ENCODE results near the gene KNDC1. TPM values are rescaled to one million over a fixed set of nuclear protein-coding genes. Genes with fewer than 3 reads are reported as not detected.

The KNDC1 gene
- total RNA-seq, 1 donor from 2014 or later, result 0.54 TPM

GRCh38 chr10:133162910-133163856, 3.2 kb downstream of the KNDC1 start:
- intact Hi-C loops (cut with micrococcal nuclease), result no loop called here
- H3K27ac Mint-ChIP-seq, result no peak overlapping the region
- no peaks in the 10 kb centered on the region for H3K9me3 Mint-ChIP-seq
- H3K4me3 Mint-ChIP-seq, result no peak overlapping the region
- H3K36me3 Mint-ChIP-seq (ENCODE audit: low read depth), result no peaks in the 10 kb centered on the region
- peaks cover 3% of the 10 kb centered on the region for H3K27me3 Mint-ChIP-seq (ENCODE audit: insufficient read depth)
- no peaks in the 10 kb centered on the region for H3K4me1 Mint-ChIP-seq (ENCODE audit: low read depth)
- DNase-seq (ENCODE audit: low spot score), result no peak

- no peak for DNase-seq (ENCODE audit: low spot score)
- Mint-ChIP-seq H3K4me1 (ENCODE audit: low read depth) (no peaks in the 10 kb centered on the region), H3K27ac (no peak overlapping the region), H3K27me3 (ENCODE audit: insufficient read depth) (peaks cover 3% of the 10 kb centered on the region), H3K36me3 (ENCODE audit: low read depth) (no peaks in the 10 kb centered on the region), H3K4me3 (no peak overlapping the region), H3K9me3 (no peaks in the 10 kb centered on the region)
- intact Hi-C loops (cut with micrococcal nuclease), result no loop called here
Observed at GRCh38 chr10:133163889-133164815, 4.1 kb downstream of the KNDC1 start.

- H3K27me3 Mint-ChIP-seq (ENCODE audit: insufficient read depth), result peaks cover 3% of the 10 kb centered on the region
- intact Hi-C loops (cut with micrococcal nuclease), result no loop called here
- no peak overlapping the region for H3K27ac Mint-ChIP-seq
- no peak for DNase-seq (ENCODE audit: low spot score)
- no peaks in the 10 kb centered on the region for H3K4me1 Mint-ChIP-seq (ENCODE audit: low read depth)
- H3K9me3 Mint-ChIP-seq, result no peaks in the 10 kb centered on the region
- no peaks in the 10 kb centered on the region for H3K36me3 Mint-ChIP-seq (ENCODE audit: low read depth)
- no peak overlapping the region for H3K4me3 Mint-ChIP-seq
Observed at GRCh38 chr10:133164816-133165555, 5.0 kb downstream of the KNDC1 start.

GRCh38 chr10:133165556-133166503, 5.8 kb downstream of the KNDC1 start:
- H3K36me3 Mint-ChIP-seq (ENCODE audit: low read depth), result no peaks in the 10 kb centered on the region
- intact Hi-C loops (cut with micrococcal nuclease), result no loop called here
- H3K27ac Mint-ChIP-seq, result no peak overlapping the region
- peaks cover 3% of the 10 kb centered on the region for H3K27me3 Mint-ChIP-seq (ENCODE audit: insufficient read depth)
- no peak for DNase-seq (ENCODE audit: low spot score)
- H3K9me3 Mint-ChIP-seq, result no peaks in the 10 kb centered on the region
- no peaks in the 10 kb centered on the region for H3K4me1 Mint-ChIP-seq (ENCODE audit: low read depth)
- no peak overlapping the region for H3K4me3 Mint-ChIP-seq

GRCh38 chr10:133166504-133166827, 6.4 kb downstream of the KNDC1 start:
- no peak for DNase-seq (ENCODE audit: low spot score)
- intact Hi-C loops (cut with micrococcal nuclease), result no loop called here
- Mint-ChIP-seq H3K4me1 (ENCODE audit: low read depth) (no peaks in the 10 kb centered on the region), H3K9me3 (no peaks in the 10 kb centered on the region), H3K36me3 (ENCODE audit: low read depth) (no peaks in the 10 kb centered on the region), H3K27me3 (ENCODE audit: insufficient read depth) (no peaks in the 10 kb centered on the region), H3K4me3 (no peak overlapping the region), H3K27ac (no peak overlapping the region)

- Mint-ChIP-seq H3K27me3 (ENCODE audit: insufficient read depth) (peaks cover 2% of the 10 kb centered on the region), H3K4me1 (ENCODE audit: low read depth) (no peaks in the 10 kb centered on the region), H3K9me3 (no peaks in the 10 kb centered on the region), H3K4me3 (no peak overlapping the region), H3K27ac (no peak overlapping the region), H3K36me3 (ENCODE audit: low read depth) (no peaks in the 10 kb centered on the region)
- intact Hi-C loops (cut with micrococcal nuclease), result no loop called here
- no peak for DNase-seq (ENCODE audit: low spot score)
Observed at GRCh38 chr10:133166828-133167692, 7.0 kb downstream of the KNDC1 start.

GRCh38 chr10:133167693-133168616, 7.9 kb downstream of the KNDC1 start:
- Mint-ChIP-seq H3K36me3 (ENCODE audit: low read depth) (no peaks in the 10 kb centered on the region), H3K4me1 (ENCODE audit: low read depth) (no peaks in the 10 kb centered on the region), H3K27me3 (ENCODE audit: insufficient read depth) (peaks cover 6% of the 10 kb centered on the region), H3K4me3 (no peak overlapping the region), H3K9me3 (no peaks in the 10 kb centered on the region), H3K27ac (no peak overlapping the region)
- intact Hi-C loops (cut with micrococcal nuclease), result no loop called here
- no peak for DNase-seq (ENCODE audit: low spot score)

GRCh38 chr10:133168617-133169031, 8.6 kb downstream of the KNDC1 start:
- H3K4me1 Mint-ChIP-seq (ENCODE audit: low read depth), result no peaks in the 10 kb centered on the region
- H3K27me3 Mint-ChIP-seq (ENCODE audit: insufficient read depth), result peaks cover 6% of the 10 kb centered on the region
- H3K4me3 Mint-ChIP-seq, result no peak overlapping the region
- intact Hi-C loops (cut with micrococcal nuclease), result no loop called here
- no peaks in the 10 kb centered on the region for H3K9me3 Mint-ChIP-seq
- no peak for DNase-seq (ENCODE audit: low spot score)
- H3K27ac Mint-ChIP-seq, result no peak overlapping the region
- no peaks in the 10 kb centered on the region for H3K36me3 Mint-ChIP-seq (ENCODE audit: low read depth)

GRCh38 chr10:133169173-133169947, 9.3 kb downstream of the KNDC1 start:
- H3K4me1 Mint-ChIP-seq (ENCODE audit: low read depth), result no peaks in the 10 kb centered on the region
- H3K27me3 Mint-ChIP-seq (ENCODE audit: insufficient read depth), result peaks cover 6% of the 10 kb centered on the region
- no peak overlapping the region for H3K4me3 Mint-ChIP-seq
- H3K9me3 Mint-ChIP-seq, result peaks cover 2% of the 10 kb centered on the region
- no peaks in the 10 kb centered on the region for H3K36me3 Mint-ChIP-seq (ENCODE audit: low read depth)
- no peak for DNase-seq (ENCODE audit: low spot score)
- H3K27ac Mint-ChIP-seq, result no peak overlapping the region
- intact Hi-C loops (cut with micrococcal nuclease), result no loop called here

GRCh38 chr10:133170092-133170491, 10.1 kb downstream of the KNDC1 start:
- Mint-ChIP-seq H3K4me1 (ENCODE audit: low read depth) (no peaks in the 10 kb centered on the region), H3K4me3 (no peak overlapping the region), H3K9me3 (peaks cover 8% of the 10 kb centered on the region), H3K27me3 (ENCODE audit: insufficient read depth) (peaks cover 6% of the 10 kb centered on the region), H3K36me3 (ENCODE audit: low read depth) (no peaks in the 10 kb centered on the region), H3K27ac (no peak overlapping the region)
- intact Hi-C loops (cut with micrococcal nuclease), result no loop called here
- no peak for DNase-seq (ENCODE audit: low spot score)

All from activated T-helper 1 cell treated with anti-CD3 and anti-CD28 coated beads, Interleukin-12 subunit alpha, Interleukin-12 subunit beta, Interleukin-2, Interleukin-4 antibody, amounts not matched to agents 30 ng/mL and 10 ng/mL and 1 ng/mL, durations not matched to agents 14 hours and 24 hours and 36 hours (primary cell).